H1 (cell line): ENCODE results near the gene MCM3. TPM values are rescaled to one million over a fixed set of nuclear protein-coding genes. Genes with fewer than 3 reads are reported as not detected.

Source experiments
- CTCF ChIA-PET: fragments of 300-600 bp; sonication (Branson Sonifier 250); formaldehyde crosslinking; loops from one replicate; lab custom pipeline; 2021; ENCODE audit not compliant: partially characterized antibody; lab: Charles Lee
- POLR2A ChIA-PET: fragments of 300-600 bp; sonication (Branson Sonifier 250); formaldehyde crosslinking; loops from one replicate; lab custom pipeline; 2021; ENCODE audit warnings: inconsistent platforms; ENCODE audit not compliant: partially characterized antibody; lab: Charles Lee
- DNase-seq, 2 experiments: peaks; one replicate each; pipeline versions ENCODE4 v3.0.0 to v3.0.0-alpha.2; 2010 to 2022; ENCODE audit warnings: low spot score in 2 of 2, low read depth in 1 of 2, mixed read lengths in 1 of 2
- FAIRE-seq: peaks from 2 replicates; lab custom pipeline; 2011; peaks lifted over from hg19 to GRCh38; lab: Jason Lieb, UNC
- H2AFZ ChIP-seq: 2 replicates; pipeline ENCODE4 v1.8.1; 2012; ENCODE audit warnings: low read length, inconsistent platforms
- H2AK5ac ChIP-seq: 2 replicates; pipeline ENCODE4 v1.6.1; 2013; ENCODE audit warnings: low read depth, low read length
- H2BK120ac ChIP-seq: replicated peaks from 2 replicates; pipeline ENCODE3; 2013; ENCODE audit warnings: low read depth, low read length, inconsistent platforms
- H2BK12ac ChIP-seq: 2 replicates; pipeline ENCODE4 v1.6.1; 2013; ENCODE audit warnings: low read depth, low read length
- H2BK15ac ChIP-seq: 2 replicates; pipeline ENCODE4 v1.6.1; 2013; ENCODE audit warnings: low read length
- H2BK20ac ChIP-seq: 2 replicates; pipeline ENCODE4 v1.6.1; 2013; ENCODE audit warnings: low read length
- H2BK5ac ChIP-seq: 2 replicates; pipeline ENCODE4 v1.6.1; 2013; ENCODE audit warnings: low read depth, low read length
- H3K14ac ChIP-seq: 2 replicates; pipeline ENCODE4 v1.6.1; 2013; ENCODE audit warnings: inconsistent platforms; ENCODE audit not compliant: insufficient read length
- H3K18ac ChIP-seq: 2 replicates; pipeline ENCODE4 v1.6.1; 2013; ENCODE audit warnings: low read length; ENCODE audit errors: extremely low read depth
- H3K23ac ChIP-seq: 2 replicates; pipeline ENCODE4 v1.6.1; 2013; ENCODE audit warnings: inconsistent platforms; ENCODE audit not compliant: insufficient read length
- H3K23me2 ChIP-seq: 2 replicates; pipeline ENCODE4 v1.6.1; 2013; ENCODE audit warnings: low read depth, low read length
- H3K27ac ChIP-seq: 2 replicates; pipeline ENCODE4 v1.6.1; 2011; ENCODE audit warnings: low read depth, low read length, inconsistent platforms
- H3K27me3 ChIP-seq, 4 experiments: replicated peaks in 1 of 4; 1 replicate in 1 of 4; 2 replicates in 3 of 4; pipeline versions ENCODE4 v1.6.1 to v1.8.1; 2011 to 2013; ENCODE audit warnings: low read length in 3 of 4, mild to moderate bottlenecking in 3 of 4, inconsistent platforms in 2 of 4, mixed read lengths in 2 of 4, moderate library complexity in 1 of 4; ENCODE audit not compliant: control insufficient read depth in 3 of 4, insufficient read depth in 3 of 4; ENCODE audit errors: extremely low read depth in 1 of 4
- H3K36me3 ChIP-seq, 4 experiments: 2 replicates each; pipeline versions ENCODE4 v1.6.1 to v1.8.1; 2011 to 2013; ENCODE audit warnings: mild to moderate bottlenecking in 4 of 4, low read length in 3 of 4, moderate library complexity in 2 of 4, control low read depth in 1 of 4, inconsistent platforms in 1 of 4; ENCODE audit not compliant: insufficient read depth in 4 of 4, control insufficient read depth in 2 of 4
- H3K4ac ChIP-seq: replicated peaks from 2 replicates; pipeline ENCODE3; 2013; ENCODE audit warnings: low read length, low read depth, mixed read lengths, inconsistent platforms; ENCODE audit not compliant: insufficient read length
- H3K4me1 ChIP-seq, 4 experiments: replicated peaks in 1 of 4; 1 replicate in 1 of 4; 2 replicates in 3 of 4; pipeline versions ENCODE4 v1.6.1 to v1.8.1; 2011 to 2013; ENCODE audit warnings: low read length in 3 of 4, inconsistent platforms in 2 of 4, mixed read lengths in 1 of 4; ENCODE audit not compliant: insufficient read depth in 4 of 4, control insufficient read depth in 3 of 4
- H3K4me2 ChIP-seq, 2 experiments: 2 replicates each; pipeline versions ENCODE4 v1.6.1 to v1.8.1; 2011 to 2013; ENCODE audit warnings: low read depth in 2 of 2, low read length in 2 of 2, control low read depth in 1 of 2, inconsistent platforms in 1 of 2, mild to moderate bottlenecking in 1 of 2; ENCODE audit not compliant: insufficient read depth in 1 of 2
- H3K4me3 ChIP-seq, 4 experiments: fragments of 200-600, 300-600 bp in 1 of 4; sonication (generic), shearing (Covaris generic), sonication (Bioruptor Twin) in 1 of 4; 2 replicates each; pipeline versions ENCODE4 v1.5.1 to v1.8.1; 2011 to 2016; ENCODE audit warnings: low read length in 4 of 4, low read depth in 3 of 4, control low read depth in 2 of 4, inconsistent platforms in 2 of 4, mild to moderate bottlenecking in 2 of 4, mixed read lengths in 1 of 4, moderate library complexity in 1 of 4; ENCODE audit not compliant: insufficient read depth in 2 of 4; ENCODE audit errors: extremely low read depth in 1 of 4
- H3K56ac ChIP-seq: replicated peaks from 2 replicates; pipeline ENCODE3; 2013; ENCODE audit warnings: low read depth, mild to moderate bottlenecking, mixed read lengths, low read length, inconsistent platforms; ENCODE audit not compliant: insufficient read length
- H3K79me1 ChIP-seq: 2 replicates; pipeline ENCODE4 v1.6.1; 2013; ENCODE audit warnings: low read depth, low read length, control low read depth
- H3K79me2 ChIP-seq, 2 experiments: 2 replicates each; pipeline versions ENCODE4 v1.6.1 to v1.8.1; 2012 to 2013; ENCODE audit warnings: low read length in 2 of 2, mild to moderate bottlenecking in 2 of 2, inconsistent platforms in 1 of 2; ENCODE audit not compliant: insufficient read depth in 2 of 2, control insufficient read depth in 1 of 2
- H3K9ac ChIP-seq, 4 experiments: replicated peaks in 1 of 4; 1 replicate in 1 of 4; 2 replicates in 3 of 4; pipeline versions ENCODE4 v1.6.1 to v1.8.1; 2011 to 2013; ENCODE audit warnings: low read depth in 3 of 4, low read length in 3 of 4, control low read depth in 2 of 4, mild to moderate bottlenecking in 2 of 4, moderate library complexity in 2 of 4, inconsistent platforms in 1 of 4; ENCODE audit errors: extremely low read depth in 1 of 4
- H3K9me3 ChIP-seq, 2 experiments: 2 replicates each; pipeline versions ENCODE4 v1.6.1 to v1.8.1; 2012 to 2013; ENCODE audit warnings: mild to moderate bottlenecking in 2 of 2, moderate library complexity in 2 of 2, control low read depth in 1 of 2, inconsistent platforms in 1 of 2, low read depth in 1 of 2, low read length in 1 of 2, mixed read lengths in 1 of 2; ENCODE audit not compliant: insufficient read depth in 2 of 2
- H4K20me1 ChIP-seq, 2 experiments: replicated peaks in 1 of 2; 2 replicates each; pipeline versions ENCODE3 to v1.8.1; 2011 to 2013; ENCODE audit warnings: inconsistent platforms in 2 of 2, low read length in 2 of 2, mild to moderate bottlenecking in 1 of 2; ENCODE audit not compliant: insufficient read depth in 2 of 2, control insufficient read depth in 1 of 2
- H4K5ac ChIP-seq: 2 replicates; pipeline ENCODE4 v1.6.1; 2013; ENCODE audit warnings: low read length, low read depth, mixed read lengths, inconsistent platforms; ENCODE audit not compliant: insufficient read length
- H4K8ac ChIP-seq: 2 replicates; pipeline ENCODE4 v1.8.0; 2013; ENCODE audit warnings: mild to moderate bottlenecking, moderate library complexity, low read length, inconsistent platforms; ENCODE audit not compliant: insufficient read depth; ENCODE audit errors: extremely low read depth
- H4K91ac ChIP-seq: replicated peaks from 2 replicates; pipeline ENCODE3; 2013; ENCODE audit warnings: low read length, mixed read lengths, inconsistent platforms; ENCODE audit not compliant: insufficient read length
- CEBPB ChIP-seq: IDR thresholded peaks from 2 replicates; pipeline ENCODE4 v1.6.1; 2012; ENCODE audit warnings: low read depth, low read length
- CREB1 ChIP-seq: IDR thresholded peaks from 2 replicates; pipeline ENCODE4 v1.6.1; 2012; ENCODE audit warnings: inconsistent platforms
- POLR2AphosphoS5 ChIP-seq: IDR thresholded peaks from 2 replicates; pipeline ENCODE4 v1.6.1; 2011; ENCODE audit warnings: low read depth, low read length
- SIN3A ChIP-seq, 2 experiments: IDR thresholded peaks in 1 of 2; conservative IDR thresholded peaks in 1 of 2; 2 replicates each; pipeline ENCODE4 v1.6.1; 2011 to 2012; ENCODE audit warnings: low read length in 2 of 2, improper control_type of control experiment in 1 of 2, low read depth in 1 of 2, mild to moderate bottlenecking in 1 of 2
- WGBS, 2 experiments: shearing (Covaris generic) in 1 of 2; methylation state at CpG; one replicate each; pipeline versions ENCODE4 v1.1.6 to v1.1.7; 2013 to 2015; ENCODE audit warnings: low lambda C conversion rate in 2 of 2, mixed read lengths in 2 of 2, inconsistent platforms in 1 of 2, low coverage in 1 of 2, missing lambda C conversion rate in 1 of 2; ENCODE audit not compliant: insufficient replicate concordance in 2 of 2, insufficient coverage in 1 of 2, insufficient read length in 1 of 2; ENCODE audit errors: extremely low coverage in 1 of 2, missing lambda C conversion rate in 1 of 2; 5-methylcytosine and 5-hydroxymethylcytosine counted together
- polyA plus RNA-seq, 7 experiments: library from polyadenylated mRNA; depleted of rRNA in 3 of 7; stranded (reverse) in 5 of 7; unstranded in 2 of 7; fragments of >200 nt in 5 of 7; fragments of 200-250 nt in 2 of 7; gene quantifications; 1 replicate in 5 of 7; 2 replicates in 1 of 7; 4 replicates in 1 of 7; pipeline versions ENCODE4 v1.2.1 to v1.2.3, GENCODE V29; 2011 to 2013; ENCODE audit warnings: missing spikeins in 2 of 7, mixed read lengths in 2 of 7
- total RNA-seq: library from RNA; stranded (reverse); fragmentation: NEBNext Ultra II Directional; extraction: Animal tissue kit (Norgen Biotek cat#: 25700); gene quantifications from 2 replicates; pipeline ENCODE4 v1.2.1, GENCODE V29; 2021

MCM3 gene
- total and polyA plus RNA-seq, 2 of the 8 experiments (the other 6 are each of a cell fraction or from before 2014, with no cell fraction given) = 275 to 293 TPM

- no peak for FAIRE-seq
- H3K23me2 ChIP-seq = no peaks in the 10 kb centered on the region
- TF ChIP-seq CREB1 (no peak), CEBPB (no peak), POLR2AphosphoS5 (no peak), SIN3A (conservative IDR thresholded peaks at IDR 0.05 in 1 of 2, IDR thresholded peaks at IDR 0.05 in 1 of 2; ENCODE audit: low read depth in 1 of 2, low read length in 2 of 2) (no peak)
Measured at GRCh38 chr6:52245425-52245824, 39.1 kb downstream of the MCM3 start.

More at GRCh38 chr6:52245425-52245824, 39.1 kb downstream of the MCM3 start:
- Histone ChIP-seq H3K56ac (no peak overlapping the region), H4K91ac (no peak overlapping the region), H3K23ac (no peak overlapping the region), H3K9me3 (no peaks in the 10 kb centered on the region), H3K27ac (no peak overlapping the region), H3K79me2 (no peaks in the 10 kb centered on the region), H2BK20ac (no peak overlapping the region), H2BK120ac (no peak overlapping the region), H3K36me3 (no peaks in the 10 kb centered on the region), H3K4ac (no peak overlapping the region), H3K9ac (no peak overlapping the region), H2BK15ac (no peak overlapping the region), H2AFZ (no peak overlapping the region), H3K4me2 (no peak overlapping the region), H4K5ac (no peak overlapping the region), H3K18ac (no peak overlapping the region), H3K27me3 (no peaks in the 10 kb centered on the region), H3K4me3 (no peak overlapping the region), H3K4me1 (no peaks in the 10 kb centered on the region), H4K8ac (no peak overlapping the region), H2BK12ac (no peak overlapping the region), H2AK5ac (no peak overlapping the region), H3K79me1 (no peaks in the 10 kb centered on the region), H4K20me1 (no peaks in the 10 kb centered on the region), H3K14ac (no peak overlapping the region), H2BK5ac (no peak overlapping the region)
- ChIA-PET CTCF (interaction anchor here (8.9 kb wide), 1 partner anchor 14 kb away, joined by 66 read pairs; no protein-coding TSS in a partner anchor), POLR2A (interaction anchor here (1.9 kb wide), 1 partner anchor 27 kb away, joined by 4 read pairs; no protein-coding TSS in a partner anchor)
- 93% methylated on average over 1 of the region's 1 CpG; no CpG with 5 or more reads in 1 of the 2 experiments for WGBS, 2 experiments
- DNase-seq = no peak
